Activated naive CD8-positive, alpha-beta T cell treated with anti-CD3 and anti-CD28 coated beads for 36 hours (primary cell): ENCODE data around the gene REX1BD. TPM values are rescaled to one million over a fixed set of nuclear protein-coding genes. Genes with fewer than 3 reads are reported as not detected.

Experiments used
- DNase-seq: peaks from one replicate; pipeline ENCODE4 v3.0.0; 2021
- H3K27ac Mint-ChIP-seq: one replicate; pipeline ENCODE4 v1.8.0; 2022; ENCODE audit warnings: mild to moderate bottlenecking, moderate library complexity, mixed read lengths
- H3K27me3 Mint-ChIP-seq: one replicate; pipeline ENCODE4 v1.8.0; 2022; ENCODE audit warnings: mild to moderate bottlenecking, mixed read lengths
- H3K36me3 Mint-ChIP-seq: one replicate; pipeline ENCODE4 v1.8.0; 2021; ENCODE audit warnings: mild to moderate bottlenecking, mixed read lengths
- H3K4me1 Mint-ChIP-seq: one replicate; pipeline ENCODE4 v1.8.0; 2021; ENCODE audit warnings: mixed read lengths
- H3K4me3 Mint-ChIP-seq: one replicate; pipeline ENCODE4 v1.8.0; 2022; ENCODE audit warnings: mild to moderate bottlenecking, moderate library complexity, mixed read lengths
- H3K9me3 Mint-ChIP-seq: one replicate; pipeline ENCODE4 v1.8.0; 2022; ENCODE audit warnings: mixed read lengths
- total RNA-seq, 2 experiments: library from RNA; stranded (reverse); gene quantifications; one replicate each; pipeline ENCODE4 v1.2.3, GENCODE V29; 2021

The REX1BD gene
- total RNA-seq, 2 experiments from 2014 or later: 71.6 to 74.7 TPM

GRCh38 chr19:18612772-18613588 lies 24.4 kb downstream of the REX1BD start, which contains the start of gene TMEM59L:
Gene TMEM59L, plus strand, starts transcription at chr19:18612870. Its CDS starts 89 bp downstream, at chr19:18612959.
- DNase-seq: peak; percentile 40
- Mint-ChIP-seq H3K27ac (no peak within 1 kb of the TSS), H3K36me3 (no peaks in the 10 kb centered on the region), H3K4me1 (peaks cover 15% of the 10 kb centered on the region), H3K9me3 (no peaks in the 10 kb centered on the region), H3K27me3 (peaks cover 88% of the 10 kb centered on the region), H3K4me3 (peak within 1 kb of the TSS; percentile 67)

- no peaks in the 10 kb centered on the region for H3K36me3 Mint-ChIP-seq
- DNase-seq: no peak
- no peak overlapping the region for H3K27ac Mint-ChIP-seq
- H3K27me3 Mint-ChIP-seq: peaks cover 81% of the 10 kb centered on the region
- peak overlapping the region; percentile 53 for H3K4me3 Mint-ChIP-seq
- peaks cover 15% of the 10 kb centered on the region for H3K4me1 Mint-ChIP-seq
- H3K9me3 Mint-ChIP-seq: no peaks in the 10 kb centered on the region
Observed at GRCh38 chr19:18613589-18614234, 25.1 kb downstream of the REX1BD start.

GRCh38 chr19:18616023-18616422 lies 27.4 kb downstream of the REX1BD start:
- Mint-ChIP-seq H3K4me3 (no peak overlapping the region), H3K27ac (no peak overlapping the region), H3K9me3 (no peaks in the 10 kb centered on the region), H3K4me1 (peaks cover 13% of the 10 kb centered on the region), H3K36me3 (no peaks in the 10 kb centered on the region), H3K27me3 (peaks cover 62% of the 10 kb centered on the region)
- no peak for DNase-seq

GRCh38 chr19:18617562-18617961 lies 29.0 kb downstream of the REX1BD start:
- Mint-ChIP-seq H3K27me3 (peaks cover 50% of the 10 kb centered on the region), H3K9me3 (no peaks in the 10 kb centered on the region), H3K36me3 (no peaks in the 10 kb centered on the region), H3K4me1 (peaks cover 5% of the 10 kb centered on the region), H3K27ac (no peak overlapping the region), H3K4me3 (no peak overlapping the region)
- DNase-seq: no peak

GRCh38 chr19:18618236-18618635 lies 29.6 kb downstream of the REX1BD start:
- Mint-ChIP-seq H3K27me3 (peaks cover 47% of the 10 kb centered on the region), H3K9me3 (no peaks in the 10 kb centered on the region), H3K4me1 (peaks cover 3% of the 10 kb centered on the region), H3K27ac (no peak overlapping the region), H3K36me3 (no peaks in the 10 kb centered on the region), H3K4me3 (no peak overlapping the region)
- DNase-seq: no peak

GRCh38 chr19:18620311-18620710 lies 31.7 kb downstream of the REX1BD start:
- no peak for DNase-seq
- H3K4me3 Mint-ChIP-seq: no peak overlapping the region
- H3K9me3 Mint-ChIP-seq: no peaks in the 10 kb centered on the region
- H3K36me3 Mint-ChIP-seq: no peaks in the 10 kb centered on the region
- H3K4me1 Mint-ChIP-seq: no peaks in the 10 kb centered on the region
- no peak overlapping the region for H3K27ac Mint-ChIP-seq
- peaks cover 26% of the 10 kb centered on the region for H3K27me3 Mint-ChIP-seq

GRCh38 chr19:18620902-18621301 lies 32.3 kb downstream of the REX1BD start:
- Mint-ChIP-seq H3K4me1 (no peaks in the 10 kb centered on the region), H3K36me3 (no peaks in the 10 kb centered on the region), H3K4me3 (no peak overlapping the region), H3K27me3 (peaks cover 20% of the 10 kb centered on the region), H3K9me3 (no peaks in the 10 kb centered on the region), H3K27ac (no peak overlapping the region)
- no peak for DNase-seq

GRCh38 chr19:18626906-18627305 lies 38.3 kb downstream of the REX1BD start:
- H3K4me3 Mint-ChIP-seq: no peak overlapping the region
- H3K9me3 Mint-ChIP-seq: no peaks in the 10 kb centered on the region

GRCh38 chr19:18629166-18630088 lies 40.8 kb downstream of the REX1BD start:
- DNase-seq: no peak
- Mint-ChIP-seq H3K36me3 (no peaks in the 10 kb centered on the region), H3K4me3 (no peak overlapping the region), H3K27ac (no peak overlapping the region), H3K9me3 (no peaks in the 10 kb centered on the region), H3K4me1 (no peaks in the 10 kb centered on the region), H3K27me3 (peaks cover 3% of the 10 kb centered on the region)

More at GRCh38 chr19:18626906-18627305, 38.3 kb downstream of the REX1BD start:
- Mint-ChIP-seq H3K27ac (no peak overlapping the region), H3K4me1 (no peaks in the 10 kb centered on the region), H3K36me3 (no peaks in the 10 kb centered on the region), H3K27me3 (peaks cover 3% of the 10 kb centered on the region)
- no peak for DNase-seq

- Mint-ChIP-seq H3K9me3 (no peaks in the 10 kb centered on the region), H3K4me1 (peaks cover 15% of the 10 kb centered on the region), H3K36me3 (no peaks in the 10 kb centered on the region), H3K27ac (no peak overlapping the region), H3K27me3 (no peaks in the 10 kb centered on the region), H3K4me3 (no peak overlapping the region)
- no peak for DNase-seq
Observed at GRCh38 chr19:18633321-18633720, 44.7 kb downstream of the REX1BD start.

- peaks cover 18% of the 10 kb centered on the region for H3K4me1 Mint-ChIP-seq
- H3K36me3 Mint-ChIP-seq: no peaks in the 10 kb centered on the region
- no peak overlapping the region for H3K4me3 Mint-ChIP-seq
- no peaks in the 10 kb centered on the region for H3K27me3 Mint-ChIP-seq
- no peak for DNase-seq
- H3K27ac Mint-ChIP-seq: no peak overlapping the region
- no peaks in the 10 kb centered on the region for H3K9me3 Mint-ChIP-seq
Observed at GRCh38 chr19:18634612-18635297, 46.2 kb downstream of the REX1BD start.

- H3K9me3 Mint-ChIP-seq: no peaks in the 10 kb centered on the region
- H3K4me3 Mint-ChIP-seq: peak overlapping the region; percentile 89
- no peaks in the 10 kb centered on the region for H3K27me3 Mint-ChIP-seq
- DNase-seq: no peak
- H3K36me3 Mint-ChIP-seq: no peaks in the 10 kb centered on the region
- H3K4me1 Mint-ChIP-seq: peaks cover 18% of the 10 kb centered on the region
- H3K27ac Mint-ChIP-seq: no peak overlapping the region
Observed at GRCh38 chr19:18635831-18636182, 47.2 kb downstream of the REX1BD start.

- no peaks in the 10 kb centered on the region for H3K27me3 Mint-ChIP-seq
- DNase-seq: peak; percentile 97
Observed at GRCh38 chr19:18636183-18636968, 47.8 kb downstream of the REX1BD start.

More at GRCh38 chr19:18636183-18636968, 47.8 kb downstream of the REX1BD start:
- no peaks in the 10 kb centered on the region for H3K36me3 Mint-ChIP-seq
- H3K9me3 Mint-ChIP-seq: no peaks in the 10 kb centered on the region
- H3K4me3 Mint-ChIP-seq: peak overlapping the region; percentile 89
- H3K27ac Mint-ChIP-seq: peak overlapping the region; percentile 89
- peaks cover 18% of the 10 kb centered on the region for H3K4me1 Mint-ChIP-seq
